ENCODE results near the gene OVCA2.

OVCA2 gene

DNA sequence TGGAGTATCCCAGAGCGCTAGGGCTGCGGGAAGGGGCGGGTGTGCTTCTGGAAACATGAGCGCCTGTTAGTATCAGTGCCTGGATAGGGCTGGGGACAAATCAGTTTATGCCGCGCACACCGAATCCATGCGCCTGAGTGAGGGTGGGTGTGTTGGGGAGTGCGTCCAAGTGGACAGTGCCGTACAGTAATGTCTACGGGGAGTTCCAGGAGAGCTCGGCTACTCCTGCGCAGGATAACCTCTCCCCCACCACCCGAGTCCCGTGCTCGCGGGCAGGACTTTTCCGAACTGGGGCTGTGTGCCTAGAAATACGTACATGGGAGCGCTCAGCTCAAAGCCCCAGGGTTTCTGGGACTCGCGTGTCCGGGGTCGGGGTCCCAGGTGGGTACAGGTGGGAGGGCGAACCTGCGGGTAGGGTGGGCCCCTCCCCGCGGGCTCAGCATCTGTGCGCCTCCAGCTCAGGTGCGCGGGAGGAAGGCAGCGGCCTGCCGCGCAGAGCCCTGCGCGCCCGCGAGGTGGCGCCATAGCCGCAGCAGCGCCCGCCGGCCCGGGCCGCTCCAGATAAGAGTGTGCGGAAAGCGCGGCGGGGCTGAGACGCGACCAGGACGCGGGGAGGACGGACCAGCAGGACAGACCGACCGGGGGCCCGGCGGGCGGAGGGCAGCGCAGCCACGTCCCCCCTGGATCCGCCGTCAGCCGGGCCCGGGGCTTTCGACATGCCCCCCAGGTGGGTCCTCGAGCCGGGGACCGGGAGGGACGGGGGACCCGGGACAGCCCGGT is 12.9 kb downstream of the OVCA2 start, which contains the start of gene HIC1:
Gene HIC1, plus strand, starts transcription at position 592 of the 780 bp plus-strand sequence. CDS start 1,588 bp downstream, outside the sequence.
- peak; percentile 86 for DNase-seq

DNA sequence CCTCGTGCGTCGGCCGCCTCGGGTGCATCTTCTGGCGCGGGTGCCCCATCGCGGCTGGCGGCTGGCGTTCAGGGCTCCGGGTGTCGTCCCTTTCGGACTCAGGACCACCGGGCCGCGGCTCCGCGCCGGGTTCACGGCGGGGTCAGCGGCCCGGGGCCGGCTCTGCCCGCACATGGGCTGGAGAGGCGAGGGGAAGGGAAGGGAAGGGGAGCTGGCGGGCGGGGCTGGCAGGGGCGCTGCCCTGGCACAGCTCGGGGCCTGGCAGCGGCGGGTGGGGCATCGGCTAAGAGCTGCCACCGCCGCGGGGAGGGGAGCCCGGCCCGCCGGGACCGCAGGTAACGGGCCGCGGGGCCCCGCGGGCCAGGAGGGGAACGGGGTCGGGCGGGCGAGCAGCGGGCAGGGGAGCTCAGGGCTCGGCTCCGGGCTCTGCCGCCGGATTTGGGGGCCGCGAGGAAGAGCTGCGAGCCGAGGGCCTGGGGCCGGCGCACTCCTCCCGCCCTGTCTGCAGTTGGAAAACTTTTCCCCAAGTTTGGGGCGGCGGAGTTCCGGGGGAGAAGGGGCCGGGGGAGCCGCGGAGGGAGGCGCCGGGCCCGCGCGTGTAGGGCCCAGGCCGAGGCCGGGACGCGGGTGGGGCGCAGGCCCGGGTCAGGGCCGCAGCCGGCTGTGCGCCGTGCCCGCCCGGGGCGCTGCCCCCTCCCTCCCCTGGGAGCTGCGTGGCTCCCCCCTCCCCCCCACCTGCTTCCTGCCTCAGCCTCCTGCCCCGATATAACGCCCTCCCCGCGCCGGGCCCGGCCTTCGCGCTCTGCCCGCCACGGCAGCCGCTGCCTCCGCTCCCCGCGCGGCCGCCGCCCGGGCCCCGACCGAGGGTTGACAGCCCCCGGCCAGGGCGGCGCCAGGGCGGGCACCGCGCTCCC is 13.7 kb downstream of the OVCA2 start:
- peak; percentile 69 for DNase-seq

DNA sequence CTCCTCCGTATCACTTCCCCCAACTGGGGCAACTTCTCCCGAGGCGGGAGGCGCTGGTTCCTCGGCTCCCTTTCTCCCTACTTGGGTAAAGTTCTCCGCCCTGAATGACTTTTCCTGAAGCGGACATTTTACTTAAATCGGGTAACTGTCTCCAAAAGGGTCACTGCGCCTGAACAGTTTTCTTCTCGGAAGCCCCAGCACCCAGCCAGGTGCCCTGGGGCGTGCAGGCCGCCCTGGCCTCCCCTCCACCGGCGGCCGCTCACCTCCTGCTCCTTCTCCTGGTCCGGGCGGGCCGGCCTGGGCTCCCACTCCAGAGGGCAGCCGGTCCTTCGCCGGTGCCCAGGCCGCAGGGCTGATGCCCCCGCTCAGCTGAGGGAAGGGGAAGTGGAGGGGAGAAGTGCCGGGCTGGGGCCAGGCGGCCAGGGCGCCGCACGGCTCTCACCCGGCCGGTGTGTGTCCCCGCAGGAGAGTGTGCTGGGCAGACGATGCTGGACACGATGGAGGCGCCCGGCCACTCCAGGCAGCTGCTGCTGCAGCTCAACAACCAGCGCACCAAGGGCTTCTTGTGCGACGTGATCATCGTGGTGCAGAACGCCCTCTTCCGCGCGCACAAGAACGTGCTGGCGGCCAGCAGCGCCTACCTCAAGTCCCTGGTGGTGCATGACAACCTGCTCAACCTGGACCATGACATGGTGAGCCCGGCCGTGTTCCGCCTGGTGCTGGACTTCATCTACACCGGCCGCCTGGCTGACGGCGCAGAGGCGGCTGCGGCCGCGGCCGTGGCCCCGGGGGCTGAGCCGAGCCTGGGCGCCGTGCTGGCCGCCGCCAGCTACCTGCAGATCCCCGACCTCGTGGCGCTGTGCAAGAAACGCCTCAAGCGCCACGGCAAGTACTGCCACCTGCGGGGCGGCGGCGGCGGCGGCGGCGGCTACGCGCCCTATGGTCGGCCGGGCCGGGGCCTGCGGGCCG is 14.7 kb downstream of the OVCA2 start:
- peak; percentile 68 for DNase-seq

DNA sequence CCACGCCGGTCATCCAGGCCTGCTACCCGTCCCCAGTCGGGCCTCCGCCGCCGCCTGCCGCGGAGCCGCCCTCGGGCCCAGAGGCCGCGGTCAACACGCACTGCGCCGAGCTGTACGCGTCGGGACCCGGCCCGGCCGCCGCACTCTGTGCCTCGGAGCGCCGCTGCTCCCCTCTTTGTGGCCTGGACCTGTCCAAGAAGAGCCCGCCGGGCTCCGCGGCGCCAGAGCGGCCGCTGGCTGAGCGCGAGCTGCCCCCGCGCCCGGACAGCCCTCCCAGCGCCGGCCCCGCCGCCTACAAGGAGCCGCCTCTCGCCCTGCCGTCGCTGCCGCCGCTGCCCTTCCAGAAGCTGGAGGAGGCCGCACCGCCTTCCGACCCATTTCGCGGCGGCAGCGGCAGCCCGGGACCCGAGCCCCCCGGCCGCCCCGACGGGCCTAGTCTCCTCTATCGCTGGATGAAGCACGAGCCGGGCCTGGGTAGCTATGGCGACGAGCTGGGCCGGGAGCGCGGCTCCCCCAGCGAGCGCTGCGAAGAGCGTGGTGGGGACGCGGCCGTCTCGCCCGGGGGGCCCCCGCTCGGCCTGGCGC is 15.4 kb downstream of the OVCA2 start:
- DNase-seq = no peak

DNA sequence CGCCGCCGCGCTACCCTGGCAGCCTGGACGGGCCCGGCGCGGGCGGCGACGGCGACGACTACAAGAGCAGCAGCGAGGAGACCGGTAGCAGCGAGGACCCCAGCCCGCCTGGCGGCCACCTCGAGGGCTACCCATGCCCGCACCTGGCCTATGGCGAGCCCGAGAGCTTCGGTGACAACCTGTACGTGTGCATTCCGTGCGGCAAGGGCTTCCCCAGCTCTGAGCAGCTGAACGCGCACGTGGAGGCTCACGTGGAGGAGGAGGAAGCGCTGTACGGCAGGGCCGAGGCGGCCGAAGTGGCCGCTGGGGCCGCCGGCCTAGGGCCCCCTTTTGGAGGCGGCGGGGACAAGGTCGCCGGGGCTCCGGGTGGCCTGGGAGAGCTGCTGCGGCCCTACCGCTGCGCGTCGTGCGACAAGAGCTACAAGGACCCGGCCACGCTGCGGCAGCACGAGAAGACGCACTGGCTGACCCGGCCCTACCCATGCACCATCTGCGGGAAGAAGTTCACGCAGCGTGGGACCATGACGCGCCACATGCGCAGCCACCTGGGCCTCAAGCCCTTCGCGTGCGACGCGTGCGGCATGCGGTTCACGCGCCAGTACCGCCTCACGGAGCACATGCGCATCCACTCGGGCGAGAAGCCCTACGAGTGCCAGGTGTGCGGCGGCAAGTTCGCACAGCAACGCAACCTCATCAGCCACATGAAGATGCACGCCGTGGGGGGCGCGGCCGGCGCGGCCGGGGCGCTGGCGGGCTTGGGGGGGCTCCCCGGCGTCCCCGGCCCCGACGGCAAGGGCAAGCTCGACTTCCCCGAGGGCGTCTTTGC is 16.2 kb downstream of the OVCA2 start:
- no peak for DNase-seq

DNA sequence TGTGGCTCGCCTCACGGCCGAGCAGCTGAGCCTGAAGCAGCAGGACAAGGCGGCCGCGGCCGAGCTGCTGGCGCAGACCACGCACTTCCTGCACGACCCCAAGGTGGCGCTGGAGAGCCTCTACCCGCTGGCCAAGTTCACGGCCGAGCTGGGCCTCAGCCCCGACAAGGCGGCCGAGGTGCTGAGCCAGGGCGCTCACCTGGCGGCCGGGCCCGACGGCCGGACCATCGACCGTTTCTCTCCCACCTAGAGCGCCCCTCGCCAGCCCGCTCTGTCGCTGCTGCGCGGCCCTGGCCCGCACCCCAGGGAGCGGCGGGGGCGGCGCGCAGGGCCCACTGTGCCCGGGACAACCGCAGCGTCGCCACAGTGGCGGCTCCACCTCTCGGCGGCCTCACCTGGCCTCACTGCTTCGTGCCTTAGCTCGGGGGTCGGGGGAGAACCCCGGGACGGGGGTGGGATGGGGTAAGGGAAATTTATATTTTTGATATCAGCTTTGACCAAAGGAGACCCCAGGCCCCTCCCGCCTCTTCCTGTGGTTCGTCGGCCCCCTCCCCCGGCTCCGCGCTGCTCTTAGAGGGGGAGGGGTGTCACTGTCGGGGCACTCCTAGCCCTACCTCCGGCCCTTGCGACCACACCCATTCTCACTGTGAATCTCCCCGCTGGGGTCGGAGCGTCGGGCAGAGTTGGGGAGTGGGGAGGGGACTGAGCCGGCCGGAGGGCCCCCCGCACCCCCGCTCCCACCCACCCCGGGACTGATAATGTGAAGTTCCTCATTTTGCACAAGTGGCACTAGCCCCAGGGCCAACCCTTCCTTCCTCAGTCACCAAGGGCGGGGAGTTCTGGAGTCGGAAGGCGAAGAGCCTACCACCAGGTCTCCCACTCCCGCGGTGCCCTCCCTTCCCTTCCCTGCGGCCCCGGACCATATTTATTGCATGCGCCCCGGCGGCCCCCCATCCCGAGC is 17.0 kb downstream of the OVCA2 start:
- peak; percentile 80 for DNase-seq

DNA sequence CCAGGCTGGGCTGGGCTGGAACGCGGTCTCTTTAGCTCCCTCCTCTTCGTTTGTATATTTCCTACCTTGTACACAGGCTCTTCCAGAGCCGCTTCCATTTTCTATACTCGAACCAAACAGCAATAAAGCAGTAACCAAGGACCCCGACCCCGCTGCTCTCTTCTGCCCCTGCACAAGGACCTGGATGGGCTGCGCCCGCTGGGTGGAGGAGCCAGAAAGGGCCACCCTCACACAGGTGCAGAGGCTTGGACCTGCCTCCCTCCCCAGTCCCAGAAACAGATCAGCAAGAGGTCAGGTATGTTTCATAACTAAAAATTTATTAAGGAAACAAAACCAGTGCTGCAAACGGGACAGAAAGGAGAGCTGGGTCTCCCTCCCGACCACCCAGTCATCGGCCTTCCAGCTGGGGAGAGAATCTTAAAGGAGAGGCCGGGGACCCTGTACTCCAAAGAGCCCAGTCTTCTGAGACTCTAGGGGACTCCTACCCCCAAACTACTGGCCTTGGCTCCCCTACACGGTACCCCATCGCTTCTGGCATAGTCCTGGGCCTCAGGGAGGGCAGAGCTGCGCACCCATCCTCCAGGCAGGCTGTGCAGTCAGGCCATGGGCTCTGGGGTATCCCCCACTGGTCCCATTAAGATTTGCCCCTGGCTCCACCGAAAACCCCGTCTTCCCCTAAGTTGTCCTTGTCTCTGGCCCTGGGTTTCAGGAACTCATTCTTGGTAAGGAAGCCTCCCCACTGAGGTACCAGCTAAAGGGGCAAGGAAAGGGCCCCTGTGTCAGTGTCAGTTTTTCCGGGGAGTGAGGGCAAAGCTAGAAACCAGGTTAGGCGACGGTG is 17.9 kb downstream of the OVCA2 start:
- DNase-seq = no peak

DNA sequence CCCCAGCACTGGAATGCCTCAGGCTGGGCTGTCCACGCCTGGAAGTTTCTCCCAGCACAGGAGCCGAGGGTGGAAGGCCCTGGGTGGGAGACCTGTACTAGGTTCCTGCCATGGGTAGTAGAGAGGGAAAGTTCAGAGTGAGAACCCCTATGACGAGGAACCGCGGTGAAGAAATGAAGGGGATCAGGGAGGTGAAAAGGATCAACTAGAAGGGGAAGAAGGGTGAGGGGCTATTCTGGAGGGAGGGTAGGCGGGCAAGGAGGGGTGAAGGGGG is 18.5 kb downstream of the OVCA2 start:
- DNase-seq = no peak

DNA sequence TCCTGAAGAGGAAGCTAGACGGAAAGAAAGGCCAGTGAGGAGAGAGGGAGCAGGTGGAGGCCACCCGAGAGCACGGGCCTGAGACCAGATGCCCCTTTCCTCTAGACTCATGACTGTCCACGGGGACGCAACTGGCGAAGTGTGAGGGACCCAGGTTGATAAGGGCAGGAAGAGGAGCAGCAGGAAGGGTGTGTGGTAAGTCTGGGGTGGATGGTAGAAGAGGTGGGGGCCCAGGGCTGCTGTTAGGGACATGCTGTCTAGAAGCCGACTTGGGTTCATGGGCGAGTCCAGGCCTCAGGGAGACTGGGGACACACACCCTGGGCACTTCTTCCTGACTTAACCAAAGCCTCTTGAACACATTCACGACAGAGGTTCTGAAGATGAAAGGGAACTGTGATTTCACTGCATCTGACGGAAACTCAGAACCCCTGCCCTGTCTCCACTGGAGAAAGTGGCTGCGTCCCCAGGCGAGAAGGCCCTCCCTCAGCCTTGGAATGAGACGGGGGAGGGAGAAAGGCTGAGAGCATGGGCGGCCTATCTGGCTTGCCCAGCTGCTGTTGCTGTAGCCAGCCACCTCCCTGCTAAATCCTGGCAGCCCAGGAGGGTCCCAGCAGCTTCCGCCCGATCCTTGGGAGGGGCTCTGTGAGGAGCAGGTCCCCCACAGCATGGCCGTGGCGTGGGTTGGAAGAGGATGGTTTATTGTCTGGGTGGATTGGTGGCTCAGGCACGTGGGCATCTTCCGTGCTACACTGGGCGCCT is 19.0 kb downstream of the OVCA2 start:
- DNase-seq = no peak

DNA sequence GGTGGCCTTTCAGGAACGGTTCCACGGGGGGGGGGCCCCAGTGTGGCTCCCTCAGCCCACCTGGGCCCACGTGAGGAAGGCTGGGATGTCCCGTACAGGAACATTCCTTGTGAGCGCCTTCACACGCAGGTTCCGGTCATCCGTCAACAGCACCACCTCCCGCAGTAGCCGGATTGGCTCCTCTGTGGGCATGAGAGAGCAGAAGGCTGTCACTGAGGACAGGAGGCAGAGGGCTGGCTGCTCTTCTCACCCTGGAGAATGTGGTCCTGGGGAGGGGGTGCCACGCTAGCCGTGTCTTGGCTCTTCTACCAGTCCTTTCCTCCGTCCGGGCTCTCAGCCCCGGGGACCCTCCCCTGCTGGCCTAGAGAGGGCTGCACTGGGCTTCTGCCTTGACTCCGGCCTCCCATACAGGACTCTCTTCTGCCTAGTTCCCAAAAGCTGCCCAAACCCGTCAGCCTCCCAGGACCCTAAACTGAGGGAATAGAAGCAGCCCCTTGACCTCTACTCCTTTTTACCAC is 19.7 kb downstream of the OVCA2 start:
- no peak for DNase-seq

DNA sequence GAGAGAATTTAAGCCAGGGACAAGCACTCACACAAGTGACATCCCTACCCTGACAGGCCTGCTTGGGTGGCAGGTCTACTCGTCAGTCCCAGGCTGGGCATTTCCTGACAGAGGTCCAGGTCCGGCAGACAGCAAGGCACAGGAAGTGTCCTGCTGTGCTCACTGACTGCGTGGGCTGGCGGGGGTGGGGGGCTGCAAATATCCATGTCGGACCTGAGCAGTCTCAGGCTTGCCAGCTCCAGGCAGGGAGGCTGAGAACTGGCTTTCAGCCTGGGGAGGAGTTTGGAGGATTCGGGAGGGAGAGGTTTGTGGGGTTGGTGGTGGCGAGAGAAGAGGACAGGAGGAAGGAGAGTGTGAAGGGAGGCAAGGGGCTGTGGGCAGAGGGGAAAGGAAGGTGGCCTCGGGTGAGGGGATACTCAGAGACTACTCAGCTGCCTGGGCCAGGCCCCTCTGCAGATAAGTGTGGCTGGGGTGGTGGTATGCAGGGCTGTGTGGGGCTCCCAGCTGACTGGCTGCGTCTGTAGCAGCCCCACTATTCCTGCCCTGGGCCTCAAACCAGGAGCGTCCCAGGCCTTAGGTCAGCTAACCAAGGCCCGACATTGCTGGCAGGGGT is 20.9 kb downstream of the OVCA2 start:
- no peak for DNase-seq

DNA sequence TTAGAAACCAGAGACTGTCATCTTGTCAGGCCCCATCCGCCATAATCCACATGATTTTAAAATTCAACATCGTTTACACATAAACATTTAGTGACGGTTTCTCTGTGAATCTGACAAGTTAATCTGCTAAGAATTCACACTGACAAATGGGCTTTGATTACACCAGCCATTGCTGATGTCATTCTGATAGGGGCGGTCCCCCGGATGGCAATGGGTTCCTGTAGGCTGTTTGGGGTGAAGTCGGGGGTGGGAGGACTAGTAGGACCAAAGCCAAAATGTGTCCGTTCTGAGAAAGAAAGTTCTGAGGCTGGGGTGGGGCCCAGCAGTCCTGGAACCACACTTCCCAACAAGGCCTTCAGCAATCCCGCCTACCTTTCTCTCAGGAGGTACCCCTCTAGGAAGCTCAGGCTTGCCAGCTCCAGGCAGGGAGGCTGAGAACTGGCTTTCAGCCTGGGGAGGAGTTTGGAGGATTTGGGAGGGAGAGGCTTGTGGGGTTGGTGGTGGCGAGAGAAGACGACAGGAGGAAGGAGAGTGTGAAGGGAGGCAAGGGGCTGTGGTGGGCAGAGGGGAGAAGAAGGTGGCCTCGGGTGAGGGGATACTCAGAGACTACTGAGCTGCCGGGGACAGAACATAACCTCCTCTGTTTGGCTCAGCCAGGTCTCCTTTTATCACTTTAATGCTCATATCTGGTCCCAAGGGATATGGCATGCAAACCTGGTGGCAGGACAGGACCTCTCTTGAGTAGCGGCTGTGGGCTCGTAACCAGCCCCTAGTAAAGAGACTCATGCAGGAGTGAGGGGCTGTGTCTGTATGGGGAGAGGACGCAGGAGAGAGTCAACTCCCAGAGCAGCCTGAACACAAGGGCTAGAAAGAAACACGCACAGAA is 21.7 kb downstream of the OVCA2 start:
- no peak for DNase-seq

DNA sequence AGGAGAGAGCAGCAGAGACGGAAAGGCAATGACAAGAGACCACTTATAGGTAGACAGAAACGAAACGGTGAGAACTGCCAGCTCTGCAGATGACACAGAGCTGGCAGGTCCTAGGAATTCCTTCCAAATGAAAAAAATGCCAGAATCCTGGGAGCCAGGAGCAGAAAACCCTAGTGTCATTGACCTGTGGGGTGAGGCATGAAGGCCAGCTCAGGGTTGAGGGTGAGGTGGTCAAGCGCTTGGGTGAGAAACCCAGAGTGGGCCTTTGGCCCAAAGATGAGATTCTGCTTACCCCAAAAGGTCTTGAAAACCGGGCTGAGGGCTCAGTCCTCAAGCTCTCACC is 22.3 kb downstream of the OVCA2 start:
- no peak for DNase-seq

DNA sequence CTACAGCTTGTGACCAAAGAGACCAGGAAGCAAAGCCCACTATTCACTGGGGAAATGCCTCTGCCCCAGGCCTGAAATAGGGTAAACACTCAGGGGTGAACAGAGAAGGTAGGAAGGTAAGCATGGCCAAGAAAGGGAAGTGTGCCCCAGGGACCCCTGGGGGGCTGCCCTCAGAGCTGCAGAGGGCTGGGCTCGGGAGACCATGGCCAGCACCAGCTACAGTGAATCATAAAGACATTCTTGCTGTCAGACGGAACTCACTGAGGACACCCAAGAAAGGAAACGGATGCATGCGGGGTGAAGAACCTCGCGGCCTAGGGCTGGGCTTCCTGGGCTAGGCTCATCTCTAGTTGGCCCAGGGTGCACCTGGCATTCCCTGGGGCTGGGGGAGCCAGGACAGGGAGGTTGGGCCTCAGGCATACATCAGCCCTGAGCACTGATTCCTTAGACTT is 22.7 kb downstream of the OVCA2 start:
- no peak for DNase-seq

DNA sequence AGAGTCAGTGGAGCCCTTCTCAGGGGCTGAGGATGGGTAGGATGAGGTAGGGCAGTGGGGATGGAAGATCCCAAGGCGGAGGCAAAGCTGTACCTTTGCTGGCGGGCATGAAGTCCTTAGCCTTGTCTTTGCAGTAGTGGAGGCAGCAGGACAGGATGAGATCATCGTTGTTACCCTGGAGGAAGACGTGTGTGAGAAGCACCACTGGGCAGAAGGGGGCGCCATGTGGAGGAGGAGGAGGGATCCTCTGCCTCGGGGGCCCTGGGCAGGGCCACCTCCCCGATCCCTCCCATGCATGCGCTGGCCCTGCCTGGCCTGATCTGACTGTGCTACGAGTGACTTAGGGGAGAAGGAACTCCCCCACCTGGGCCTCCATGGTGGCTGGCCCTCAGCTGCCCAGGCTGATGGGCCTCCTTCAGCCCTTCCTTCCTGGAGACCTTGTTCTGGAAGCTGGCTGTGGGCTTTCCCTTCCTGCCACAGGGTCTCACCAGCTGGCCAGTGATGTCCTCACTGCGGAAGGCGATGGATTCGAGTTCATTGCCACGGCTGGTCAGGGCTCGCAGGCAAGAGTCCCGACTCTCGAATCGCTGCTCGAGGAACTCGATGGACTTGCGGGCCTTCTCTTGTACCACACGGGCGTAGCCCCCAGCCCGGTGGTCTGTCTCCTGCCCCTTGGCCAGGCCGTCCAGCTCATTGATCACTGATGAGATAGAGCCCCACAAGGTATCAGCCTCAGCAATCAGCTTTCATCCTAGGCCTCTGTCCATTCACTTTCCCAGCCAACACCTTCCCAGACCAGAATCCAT is 23.4 kb downstream of the OVCA2 start:
- DNase-seq = peak; percentile 80

DNA sequence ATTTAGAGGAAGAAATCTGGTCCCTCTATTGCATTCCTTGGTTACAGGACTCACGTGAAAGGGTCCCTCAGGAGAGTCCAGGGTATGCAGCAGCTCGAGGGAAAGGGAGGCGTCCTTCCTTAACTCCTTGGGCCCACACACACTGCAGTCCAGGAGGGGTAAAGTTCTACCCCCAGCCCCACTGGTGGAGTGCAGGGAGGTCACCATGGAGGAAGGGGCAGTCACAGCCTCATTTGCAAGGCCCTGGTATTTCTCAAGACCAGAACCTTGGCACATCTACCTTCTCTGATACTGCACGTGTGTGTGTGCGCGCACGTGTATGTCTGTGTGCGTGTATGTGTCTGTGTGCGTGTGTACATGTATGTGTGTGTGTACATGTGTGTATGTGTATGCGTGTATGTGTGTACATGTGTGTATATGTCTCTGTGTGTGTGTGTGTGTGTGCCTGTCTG is 24.2 kb downstream of the OVCA2 start:
- DNase-seq = no peak

Measured in stimulated activated CD4-positive, alpha-beta T cell treated with anti-CD3 and anti-CD28 coated beads, Interleukin-15, amount 100 ng/mL, for 24 hours (primary cell).